GM12873 (cell line): ENCODE data around the gene DAGLA.

Experiments
- TF ChIP-seq, protein P1 (sequence below): IDR thresholded peaks from 2 replicates; pipeline ENCODE4 v1.5.1; 2012; ENCODE audit warnings: low read depth, mild to moderate bottlenecking, moderate library complexity, low read length, control low read depth; ENCODE audit not compliant: insufficient read depth; ENCODE audit errors: missing control alignments

The DAGLA gene

DNA sequence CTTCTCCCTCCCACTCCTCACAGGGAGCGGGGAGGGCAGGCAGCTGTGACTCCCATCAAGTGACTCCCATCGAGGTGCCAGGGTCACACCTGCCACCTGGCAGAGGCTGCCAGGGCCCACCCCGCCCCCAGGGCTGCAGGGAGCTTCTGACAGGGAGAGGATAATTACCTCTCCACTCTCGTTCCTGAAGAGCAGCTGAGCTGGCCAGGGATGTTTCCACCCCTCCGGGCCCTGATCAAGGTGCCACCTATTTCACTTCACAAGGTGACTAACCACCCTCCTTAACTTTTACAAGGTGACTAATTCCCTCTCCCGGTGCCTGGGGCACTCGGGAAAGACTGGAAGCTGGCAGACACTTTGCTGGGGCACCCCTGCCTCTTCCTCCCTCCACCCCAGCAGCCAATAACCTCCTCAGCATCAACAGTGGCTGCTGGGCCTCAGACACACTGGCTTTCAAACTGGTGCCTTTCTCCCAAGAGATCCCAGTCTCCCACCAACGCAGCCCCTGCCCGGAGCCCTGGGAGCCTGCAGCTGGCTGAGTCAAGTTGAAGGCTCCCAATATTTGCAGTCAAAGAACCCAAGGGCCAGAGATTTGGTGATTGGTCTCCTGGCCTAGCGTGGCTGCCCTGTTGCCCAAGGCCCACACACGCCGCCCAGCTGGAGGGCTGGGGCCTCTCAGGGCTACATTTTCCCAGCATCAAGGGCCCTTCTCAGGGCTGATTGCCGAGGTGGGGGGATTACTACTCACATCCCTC, 50.2 kb downstream of the DAGLA start:
- TF ChIP-seq, protein P1, sequence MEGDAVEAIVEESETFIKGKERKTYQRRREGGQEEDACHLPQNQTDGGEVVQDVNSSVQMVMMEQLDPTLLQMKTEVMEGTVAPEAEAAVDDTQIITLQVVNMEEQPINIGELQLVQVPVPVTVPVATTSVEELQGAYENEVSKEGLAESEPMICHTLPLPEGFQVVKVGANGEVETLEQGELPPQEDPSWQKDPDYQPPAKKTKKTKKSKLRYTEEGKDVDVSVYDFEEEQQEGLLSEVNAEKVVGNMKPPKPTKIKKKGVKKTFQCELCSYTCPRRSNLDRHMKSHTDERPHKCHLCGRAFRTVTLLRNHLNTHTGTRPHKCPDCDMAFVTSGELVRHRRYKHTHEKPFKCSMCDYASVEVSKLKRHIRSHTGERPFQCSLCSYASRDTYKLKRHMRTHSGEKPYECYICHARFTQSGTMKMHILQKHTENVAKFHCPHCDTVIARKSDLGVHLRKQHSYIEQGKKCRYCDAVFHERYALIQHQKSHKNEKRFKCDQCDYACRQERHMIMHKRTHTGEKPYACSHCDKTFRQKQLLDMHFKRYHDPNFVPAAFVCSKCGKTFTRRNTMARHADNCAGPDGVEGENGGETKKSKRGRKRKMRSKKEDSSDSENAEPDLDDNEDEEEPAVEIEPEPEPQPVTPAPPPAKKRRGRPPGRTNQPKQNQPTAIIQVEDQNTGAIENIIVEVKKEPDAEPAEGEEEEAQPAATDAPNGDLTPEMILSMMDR: no peak

DNA sequence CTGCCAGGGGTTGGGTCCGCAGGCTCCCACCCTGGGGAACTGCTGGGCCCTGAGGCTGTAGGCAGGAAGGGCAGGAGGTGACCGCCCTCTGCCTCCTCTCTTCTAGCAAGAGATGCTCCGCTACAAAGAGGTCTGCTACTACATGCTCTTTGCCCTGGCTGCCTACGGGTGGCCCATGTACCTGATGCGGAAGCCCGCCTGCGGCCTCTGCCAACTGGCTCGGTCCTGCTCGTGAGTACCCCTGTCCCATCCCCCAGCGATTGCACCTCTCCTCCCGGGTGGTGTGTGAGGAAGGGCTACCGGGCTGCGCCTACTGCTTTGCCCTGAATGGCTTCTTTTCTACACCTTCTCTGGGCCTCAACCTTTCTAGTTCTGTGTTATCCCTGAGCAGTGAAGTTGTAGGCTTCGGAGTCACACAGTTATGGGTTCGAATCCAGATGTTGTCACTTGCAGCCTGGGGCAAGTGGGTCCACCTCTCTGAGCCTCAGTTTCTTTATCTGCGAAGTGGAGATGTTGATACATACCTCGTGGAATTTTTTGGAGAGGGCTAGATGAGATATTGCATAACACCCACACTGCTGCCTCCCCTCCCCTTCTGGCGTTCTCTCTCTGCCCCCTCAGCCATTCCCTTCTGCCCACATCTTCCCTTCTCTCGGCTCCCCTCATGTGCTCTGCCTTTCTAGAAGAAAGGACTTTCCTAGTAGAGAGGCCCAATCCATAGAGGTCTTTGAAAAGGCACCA, 51.2 kb downstream of the DAGLA start:
- TF ChIP-seq, protein P1: no peak

DNA sequence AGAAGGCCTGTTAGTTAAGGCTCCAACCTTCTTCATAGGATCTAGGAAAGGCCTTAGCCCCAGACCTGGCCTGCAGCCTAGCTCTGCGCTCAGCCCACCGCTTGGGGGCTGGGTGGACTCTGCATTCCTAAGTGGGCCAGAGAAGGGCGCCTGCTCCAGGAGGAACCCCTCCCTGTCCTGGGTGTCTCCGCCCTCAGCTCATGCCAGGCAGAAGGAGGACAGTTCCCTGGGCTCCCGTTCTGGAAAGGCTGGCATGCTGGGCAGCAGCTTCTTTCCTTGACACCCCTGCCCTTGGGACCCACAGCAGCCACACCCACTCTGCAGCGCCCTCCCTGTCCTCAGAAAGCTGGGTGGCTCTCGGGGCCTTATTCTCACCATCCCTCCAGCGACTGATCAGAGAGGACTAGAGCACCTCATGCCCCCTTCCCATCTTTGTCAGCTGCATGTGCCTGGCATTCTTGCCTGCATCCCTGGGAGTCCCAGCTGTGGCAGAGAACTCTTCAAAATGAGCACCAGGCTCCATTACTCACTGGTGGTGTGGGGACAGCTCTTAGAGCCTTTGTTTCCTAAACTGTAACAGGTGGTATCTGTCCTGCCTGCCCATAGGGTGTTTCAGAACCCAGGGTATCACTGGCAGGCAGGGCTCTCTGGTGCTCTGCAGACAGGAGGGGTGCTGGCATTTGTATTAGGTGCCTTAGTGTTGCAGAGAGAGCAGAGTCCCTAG, 51.9 kb downstream of the DAGLA start:
- TF ChIP-seq, protein P1: no peak

DNA sequence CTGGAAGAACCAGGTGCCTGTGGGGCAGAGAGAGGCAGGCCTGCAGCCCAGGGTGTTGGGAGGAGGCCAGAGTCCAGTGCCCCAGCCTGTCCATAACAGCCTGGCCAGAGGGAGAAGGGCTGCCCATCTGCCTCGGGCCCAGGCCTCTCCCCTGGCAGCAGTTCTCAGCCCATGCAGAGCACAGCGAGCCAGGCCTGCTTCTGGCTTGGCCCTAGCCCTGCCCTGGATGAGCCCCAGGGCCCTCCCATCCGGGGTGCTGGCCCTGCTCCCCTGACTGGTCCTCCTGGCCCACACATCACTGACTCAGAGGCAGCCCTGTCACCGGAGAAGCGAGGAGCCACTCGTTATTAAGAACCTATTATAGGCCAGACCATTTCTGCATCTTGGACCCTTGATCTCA, 52.5 kb downstream of the DAGLA start:
- TF ChIP-seq, protein P1: no peak

DNA sequence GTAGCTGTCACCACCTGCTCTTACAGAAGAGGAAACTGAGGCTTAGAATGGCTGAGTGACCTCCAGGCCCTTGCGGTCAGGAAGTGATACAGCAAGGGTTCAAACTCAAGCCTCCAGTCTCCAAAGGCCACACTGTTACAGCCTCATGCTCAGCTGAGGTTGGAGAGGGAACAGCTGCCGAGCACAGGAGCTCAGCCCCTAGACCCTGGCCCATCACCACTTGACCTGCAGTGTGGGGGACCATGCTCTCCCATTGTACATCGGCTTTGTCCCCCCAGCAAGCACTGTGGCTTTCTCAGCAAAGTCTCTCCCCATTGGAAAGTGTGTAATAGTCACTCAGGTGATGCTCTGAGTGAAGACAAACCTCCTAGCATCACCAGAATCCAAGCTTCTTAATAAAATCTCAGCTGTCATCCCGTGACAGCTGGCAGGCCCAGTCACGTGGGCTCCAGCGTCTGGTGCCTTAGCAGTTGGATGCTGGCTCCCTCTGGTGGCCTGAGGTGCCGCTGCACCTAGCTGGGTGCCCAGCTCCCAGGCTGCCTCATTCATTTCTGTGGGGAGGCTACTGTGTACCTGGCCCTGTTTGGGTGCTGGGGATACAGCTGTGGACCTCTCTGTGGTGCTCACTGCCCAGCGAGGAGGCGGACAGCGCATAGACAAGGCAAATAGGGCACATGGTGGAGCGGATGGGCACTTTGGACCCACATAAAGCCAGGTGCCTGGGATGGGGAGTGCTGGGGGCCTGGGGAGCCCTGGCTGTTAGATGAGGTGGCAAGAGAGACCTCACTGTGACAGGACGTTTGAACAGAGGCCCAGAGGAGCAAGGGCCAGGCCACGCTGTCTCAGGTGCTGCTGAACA, 53.2 kb downstream of the DAGLA start:
- TF ChIP-seq, protein P1: peak; percentile 99

DNA sequence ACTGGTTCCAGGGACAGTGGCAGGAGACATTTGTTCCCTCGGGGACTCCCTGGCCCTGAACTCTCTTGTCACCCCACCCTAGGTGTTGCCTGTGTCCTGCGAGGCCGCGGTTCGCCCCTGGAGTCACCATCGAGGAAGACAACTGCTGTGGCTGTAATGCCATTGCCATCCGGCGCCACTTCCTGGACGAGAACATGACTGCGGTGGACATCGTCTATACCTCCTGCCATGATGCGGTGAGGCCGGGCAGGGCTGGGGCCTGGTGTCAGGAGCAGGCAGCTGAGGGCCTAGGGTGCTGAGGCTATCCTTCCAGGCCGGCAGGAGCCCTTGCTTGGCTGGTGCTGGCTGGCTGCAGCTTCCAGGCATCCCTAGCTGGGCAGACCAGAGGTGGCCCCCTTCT, 54.6 kb downstream of the DAGLA start:
- TF ChIP-seq, protein P1: no peak

DNA sequence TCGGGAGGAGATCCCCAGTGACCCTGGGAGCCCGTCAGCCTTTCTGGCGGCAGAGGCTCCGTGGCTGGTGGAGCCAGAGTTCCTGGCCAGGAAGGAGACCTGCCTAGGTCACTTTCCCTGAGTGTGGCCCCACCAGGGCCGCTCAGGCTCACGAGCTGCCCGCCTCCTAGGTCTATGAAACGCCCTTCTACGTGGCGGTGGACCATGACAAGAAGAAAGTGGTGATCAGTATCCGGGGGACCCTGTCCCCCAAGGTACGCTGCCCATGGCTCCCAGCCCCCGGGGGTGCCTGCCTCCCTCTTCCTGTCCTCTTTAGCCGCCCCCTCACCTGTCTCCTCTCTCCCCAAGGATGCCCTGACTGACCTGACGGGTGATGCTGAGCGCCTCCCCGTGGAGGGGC, 55.2 kb downstream of the DAGLA start:
- TF ChIP-seq, protein P1: no peak
